B cell (primary cell): ENCODE data around the gene RPL28.

Experiments used
- EZH2 ChIP-seq: IDR thresholded peaks from 2 replicates; pipeline ENCODE4 v1.6.1; 2012; ENCODE audit warnings: borderline replicate concordance, low read depth, mild to moderate bottlenecking, moderate library complexity, low read length; ENCODE audit not compliant: insufficient read depth, poor library complexity, severe bottlenecking
- TF ChIP-seq, protein P1 (sequence below): fragments of 200-600 bp; IDR thresholded peaks from one replicate; pipeline ENCODE4 v1.8.0; 2022; ENCODE audit warnings: antibody characterized with exemption, mild to moderate bottlenecking

DNA sequence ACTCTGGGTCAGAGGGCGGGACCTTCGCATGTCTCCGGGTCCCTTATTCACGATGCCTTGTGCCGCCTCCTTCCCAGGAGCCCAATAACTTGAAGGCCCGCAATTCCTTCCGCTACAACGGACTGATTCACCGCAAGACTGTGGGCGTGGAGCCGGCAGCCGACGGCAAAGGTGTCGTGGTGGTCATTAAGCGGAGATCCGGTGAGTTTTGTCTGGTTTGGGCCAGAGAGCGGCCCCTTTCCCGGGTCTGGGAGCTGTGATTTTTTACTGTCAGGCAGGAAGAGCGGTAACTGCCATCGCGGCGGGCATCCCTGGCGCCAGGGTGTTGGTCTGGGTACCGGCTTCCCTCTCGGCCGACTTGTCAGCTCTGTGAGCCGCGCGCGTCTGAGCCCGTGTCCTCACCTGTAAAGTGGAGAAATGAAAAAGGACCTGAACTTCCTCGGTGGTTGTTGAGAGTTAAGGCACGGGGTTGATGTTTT lies 800 bp downstream of the RPL28 start:
- TF ChIP-seq, protein P1, sequence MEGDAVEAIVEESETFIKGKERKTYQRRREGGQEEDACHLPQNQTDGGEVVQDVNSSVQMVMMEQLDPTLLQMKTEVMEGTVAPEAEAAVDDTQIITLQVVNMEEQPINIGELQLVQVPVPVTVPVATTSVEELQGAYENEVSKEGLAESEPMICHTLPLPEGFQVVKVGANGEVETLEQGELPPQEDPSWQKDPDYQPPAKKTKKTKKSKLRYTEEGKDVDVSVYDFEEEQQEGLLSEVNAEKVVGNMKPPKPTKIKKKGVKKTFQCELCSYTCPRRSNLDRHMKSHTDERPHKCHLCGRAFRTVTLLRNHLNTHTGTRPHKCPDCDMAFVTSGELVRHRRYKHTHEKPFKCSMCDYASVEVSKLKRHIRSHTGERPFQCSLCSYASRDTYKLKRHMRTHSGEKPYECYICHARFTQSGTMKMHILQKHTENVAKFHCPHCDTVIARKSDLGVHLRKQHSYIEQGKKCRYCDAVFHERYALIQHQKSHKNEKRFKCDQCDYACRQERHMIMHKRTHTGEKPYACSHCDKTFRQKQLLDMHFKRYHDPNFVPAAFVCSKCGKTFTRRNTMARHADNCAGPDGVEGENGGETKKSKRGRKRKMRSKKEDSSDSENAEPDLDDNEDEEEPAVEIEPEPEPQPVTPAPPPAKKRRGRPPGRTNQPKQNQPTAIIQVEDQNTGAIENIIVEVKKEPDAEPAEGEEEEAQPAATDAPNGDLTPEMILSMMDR = no peak
- no peak for TF ChIP-seq EZH2
